PC-3 (cell line): ENCODE data around the gene GPBP1. TPM values are rescaled to one million over a fixed set of nuclear protein-coding genes. Genes with fewer than 3 reads are reported as not detected.

Experiments
- ATAC-seq: fragments of 200-7000 bp; cut with Tn5 transposase; 2 replicates; pipeline ENCODE4 v1.9.1; 2020; ENCODE audit warnings: mild to moderate bottlenecking, moderate library complexity
- BruUV-seq: library from RNA; stranded (reverse); fragments of 400-500 nt; replicated peaks from 2 replicates; lab custom pipeline; 2021; lab: Mats Ljungman, UMichigan
- CTCF ChIA-PET: fragments of 300-600 bp; sonication (Branson Sonifier 250); formaldehyde crosslinking; loops from one replicate; lab custom pipeline; 2022; ENCODE audit warnings: antibody characterized with exemption; lab: Charles Lee
- POLR2A ChIA-PET: fragments of 300-600 bp; sonication (Branson Sonifier 250); formaldehyde crosslinking; loops from one replicate; lab custom pipeline; 2022; ENCODE audit warnings: antibody characterized with exemption; ENCODE audit not compliant: unreplicated experiment; lab: Charles Lee
- DNase-seq: peaks from one replicate; pipeline ENCODE4 v3.0.0-alpha.2; 2015
- H2AFZ ChIP-seq: fragments of 300-600 bp; sonication (generic); 2 replicates; pipeline ENCODE4 v1.6.0; 2016; ENCODE audit warnings: antibody characterized with exemption, low read length
- H3F3A ChIP-seq: fragments of 300-600 bp; sonication (generic); one replicate; pipeline ENCODE4 v1.6.0; 2017; ENCODE audit warnings: antibody characterized with exemption, low read length, control low read depth, mild to moderate bottlenecking; ENCODE audit not compliant: unreplicated experiment
- H3K27ac ChIP-seq: fragments of 300-600 bp; sonication (generic); 2 replicates; pipeline ENCODE4 v1.5.1; 2016; ENCODE audit warnings: mild to moderate bottlenecking, low read length
- H3K27me3 ChIP-seq: fragments of 300-600 bp; sonication (generic); 2 replicates; pipeline ENCODE4 v1.6.1; 2016; ENCODE audit warnings: low read length, mixed read lengths
- H3K36me3 ChIP-seq: fragments of 300-600 bp; sonication (generic); 2 replicates; pipeline ENCODE4 v1.6.1; 2016; ENCODE audit warnings: low read depth, mixed run types, low read length, mixed read lengths
- H3K4me1 ChIP-seq: fragments of 300-600 bp; sonication (generic); 2 replicates; pipeline ENCODE4 v1.5.1; 2016; ENCODE audit warnings: low read length; ENCODE audit not compliant: insufficient read depth
- H3K4me2 ChIP-seq: fragments of 300-600 bp; sonication (generic); 2 replicates; pipeline ENCODE4 v1.6.0; 2016; ENCODE audit warnings: low read length
- H3K4me3 ChIP-seq: fragments of 300-600 bp; sonication (generic); 2 replicates; pipeline ENCODE4 v1.5.1; 2016; ENCODE audit warnings: mild to moderate bottlenecking, low read length, mixed read lengths
- H3K79me2 ChIP-seq: fragments of 300-600 bp; sonication (generic); 2 replicates; pipeline ENCODE4 v1.6.1; 2017; ENCODE audit warnings: low read length, mixed read lengths
- H3K9ac ChIP-seq: fragments of 300-600 bp; sonication (generic); 2 replicates; pipeline ENCODE4 v1.6.0; 2016; ENCODE audit warnings: mild to moderate bottlenecking, low read length
- H3K9me2 ChIP-seq: fragments of 300-600 bp; sonication (generic); replicated peaks from 2 replicates; pipeline ENCODE4 v1.6.1; 2016; ENCODE audit warnings: mixed run types, low read length, mixed read lengths
- H3K9me3 ChIP-seq: fragments of 300-600 bp; sonication (generic); 2 replicates; pipeline ENCODE4 v1.6.1; 2016; ENCODE audit warnings: low read length, mixed read lengths
- H4K20me1 ChIP-seq: fragments of 300-600 bp; sonication (generic); 2 replicates; pipeline ENCODE4 v1.6.1; 2016; ENCODE audit warnings: low read length, mixed read lengths
- CTCF ChIP-seq: fragments of 300-600 bp; sonication (generic); conservative IDR thresholded peaks from 2 replicates; pipeline ENCODE4 v1.5.1; 2017; ENCODE audit warnings: antibody characterized with exemption, low read depth, mild to moderate bottlenecking, low read length
- EZH2 ChIP-seq: fragments of 300-600 bp; sonication (generic); IDR thresholded peaks from one replicate; pipeline ENCODE4 v1.6.1; 2017; ENCODE audit warnings: antibody characterized with exemption, mild to moderate bottlenecking, low read length; ENCODE audit not compliant: unreplicated experiment
- EZH2phosphoT487 ChIP-seq: fragments of 300-600 bp; sonication (generic); IDR thresholded peaks from 2 replicates; pipeline ENCODE4 v1.6.1; 2018; ENCODE audit warnings: mild to moderate bottlenecking, antibody characterized with exemption, low read length, borderline replicate concordance
- intact Hi-C: fragments of 100-400 bp; cut with micrococcal nuclease; formaldehyde crosslinking; loops from 2 replicates; pipeline ENCODE4 v1.9.0; 2023
- total RNA-seq: library from RNA; depleted of rRNA; stranded (reverse); fragments of >200 nt; gene quantifications from 2 replicates; pipeline ENCODE4 v1.2.3, GENCODE V29; 2014

The GPBP1 gene
- total RNA-seq, 1 experiment from 2014 or later, result 31.8 TPM

GRCh38 chr5:57244331-57244730 is 70.5 kb downstream of the GPBP1 start:
- ATAC-seq (no peak), DNase-seq (no peak)
- intact Hi-C loops, result no loop called here
- no peak overlapping the region for H3K27ac ChIP-seq
- H3K36me3 ChIP-seq, result peaks cover 4% of the 10 kb centered on the region; the same call in 1 of the 2 replicates
- H3K27me3 ChIP-seq, result no peaks in the 10 kb centered on the region
- ChIA-PET POLR2A (no interaction called here), CTCF (interaction anchor here (0.6 kb wide), 1 partner anchor 1173 kb away, joined by 3 read pairs; no protein-coding TSS in a partner anchor)
- no peak overlapping the region for H3K4me3 ChIP-seq
- no peaks in the 10 kb centered on the region for H4K20me1 ChIP-seq
- no TSS peak for BruUV-seq
- H3K79me2 ChIP-seq, result no peaks in the 10 kb centered on the region
- no peaks in the 10 kb centered on the region for H3F3A ChIP-seq
- no peak overlapping the region for H3K4me2 ChIP-seq
- H3K9me3 ChIP-seq, result no peaks in the 10 kb centered on the region
- H3K9ac ChIP-seq, result no peak overlapping the region
- no peak for TF ChIP-seq EZH2
- no peak for TF ChIP-seq CTCF
- TF ChIP-seq EZH2phosphoT487, result no peak
- H2AFZ ChIP-seq, result no peak overlapping the region
- H3K4me1 ChIP-seq, result no peaks in the 10 kb centered on the region
- no peaks in the 10 kb centered on the region for H3K9me2 ChIP-seq

- ChIA-PET POLR2A (no interaction called here), CTCF (no interaction called here)
- H3K9me2 ChIP-seq, result no peaks in the 10 kb centered on the region
- no peak overlapping the region for H3K9ac ChIP-seq
- TF ChIP-seq EZH2 (no peak), EZH2phosphoT487 (no peak), CTCF (no peak)
- no peak overlapping the region for H3K27ac ChIP-seq
- no peaks in the 10 kb centered on the region for H3K9me3 ChIP-seq
- H3K79me2 ChIP-seq, result no peaks in the 10 kb centered on the region
- H3K36me3 ChIP-seq, result peaks cover 12% of the 10 kb centered on the region
- H3K4me1 ChIP-seq, result no peaks in the 10 kb centered on the region
- H3K27me3 ChIP-seq, result no peaks in the 10 kb centered on the region
- no peak overlapping the region for H3K4me2 ChIP-seq
- H2AFZ ChIP-seq, result no peak overlapping the region
- intact Hi-C loops, result no loop called here
- no peaks in the 10 kb centered on the region for H4K20me1 ChIP-seq
- H3F3A ChIP-seq, result no peaks in the 10 kb centered on the region
- H3K4me3 ChIP-seq, result no peak overlapping the region
- ATAC-seq, result no peak
- no TSS peak for BruUV-seq
- no peak for DNase-seq
Observed at GRCh38 chr5:57246426-57246825, 72.6 kb downstream of the GPBP1 start.

GRCh38 chr5:57247765-57248164 is 73.9 kb downstream of the GPBP1 start:
- DNase-seq (no peak), ATAC-seq (no peak)
- no peak for TF ChIP-seq EZH2
- TF ChIP-seq EZH2phosphoT487, result no peak
- H3K79me2 ChIP-seq, result no peaks in the 10 kb centered on the region
- no peaks in the 10 kb centered on the region for H4K20me1 ChIP-seq
- BruUV-seq, result no TSS peak
- peaks cover 15% of the 10 kb centered on the region for H3K36me3 ChIP-seq
- no peak overlapping the region for H3K4me3 ChIP-seq
- H3K9me2 ChIP-seq, result no peaks in the 10 kb centered on the region
- intact Hi-C loops, result no loop called here
- no peak overlapping the region for H3K9ac ChIP-seq
- H3K4me2 ChIP-seq, result no peak overlapping the region
- H3K4me1 ChIP-seq, result no peaks in the 10 kb centered on the region
- CTCF ChIA-PET, result no interaction called here
- H2AFZ ChIP-seq, result no peak overlapping the region
- H3K27ac ChIP-seq, result no peak overlapping the region
- POLR2A ChIA-PET, result no interaction called here
- H3K27me3 ChIP-seq, result no peaks in the 10 kb centered on the region
- H3F3A ChIP-seq, result no peaks in the 10 kb centered on the region
- H3K9me3 ChIP-seq, result no peaks in the 10 kb centered on the region
